DOHH2 (cell line): Measurements from ENCODE around the gene FSTL1.

ENCODE experiments used
- EZH2phosphoT487 ChIP-seq: fragments of 200-600 bp; sonication (generic); IDR thresholded peaks from 2 replicates; pipeline ENCODE4 v1.6.1; 2017; ENCODE audit warnings: borderline replicate concordance, mild to moderate bottlenecking, antibody characterized with exemption, low read length, moderate library complexity, mixed read lengths
- TF ChIP-seq, protein P1 (sequence below): fragments of 200-600 bp; sonication (generic); IDR thresholded peaks from one replicate; pipeline ENCODE4 v1.5.1; 2014; ENCODE audit warnings: antibody characterized with exemption, mild to moderate bottlenecking, low read depth, low read length; ENCODE audit not compliant: poor library complexity, severe bottlenecking

- TF ChIP-seq, protein P1, sequence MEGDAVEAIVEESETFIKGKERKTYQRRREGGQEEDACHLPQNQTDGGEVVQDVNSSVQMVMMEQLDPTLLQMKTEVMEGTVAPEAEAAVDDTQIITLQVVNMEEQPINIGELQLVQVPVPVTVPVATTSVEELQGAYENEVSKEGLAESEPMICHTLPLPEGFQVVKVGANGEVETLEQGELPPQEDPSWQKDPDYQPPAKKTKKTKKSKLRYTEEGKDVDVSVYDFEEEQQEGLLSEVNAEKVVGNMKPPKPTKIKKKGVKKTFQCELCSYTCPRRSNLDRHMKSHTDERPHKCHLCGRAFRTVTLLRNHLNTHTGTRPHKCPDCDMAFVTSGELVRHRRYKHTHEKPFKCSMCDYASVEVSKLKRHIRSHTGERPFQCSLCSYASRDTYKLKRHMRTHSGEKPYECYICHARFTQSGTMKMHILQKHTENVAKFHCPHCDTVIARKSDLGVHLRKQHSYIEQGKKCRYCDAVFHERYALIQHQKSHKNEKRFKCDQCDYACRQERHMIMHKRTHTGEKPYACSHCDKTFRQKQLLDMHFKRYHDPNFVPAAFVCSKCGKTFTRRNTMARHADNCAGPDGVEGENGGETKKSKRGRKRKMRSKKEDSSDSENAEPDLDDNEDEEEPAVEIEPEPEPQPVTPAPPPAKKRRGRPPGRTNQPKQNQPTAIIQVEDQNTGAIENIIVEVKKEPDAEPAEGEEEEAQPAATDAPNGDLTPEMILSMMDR: no peak
- no peak for TF ChIP-seq EZH2phosphoT487
Measured at GRCh38 chr3:120457827-120458226, 7.0 kb upstream of the FSTL1 start.
